MV-4-11 (cell line): ENCODE measurements around the gene NCR3LG1.
A peak's percentile ranks its signal among the peaks of the same experiment; 100 is the strongest.

Experiments
- DNase-seq: peaks from one replicate; lab custom pipeline; 2025; lab: John Stamatoyannopoulos, UW

The NCR3LG1 gene

DNA sequence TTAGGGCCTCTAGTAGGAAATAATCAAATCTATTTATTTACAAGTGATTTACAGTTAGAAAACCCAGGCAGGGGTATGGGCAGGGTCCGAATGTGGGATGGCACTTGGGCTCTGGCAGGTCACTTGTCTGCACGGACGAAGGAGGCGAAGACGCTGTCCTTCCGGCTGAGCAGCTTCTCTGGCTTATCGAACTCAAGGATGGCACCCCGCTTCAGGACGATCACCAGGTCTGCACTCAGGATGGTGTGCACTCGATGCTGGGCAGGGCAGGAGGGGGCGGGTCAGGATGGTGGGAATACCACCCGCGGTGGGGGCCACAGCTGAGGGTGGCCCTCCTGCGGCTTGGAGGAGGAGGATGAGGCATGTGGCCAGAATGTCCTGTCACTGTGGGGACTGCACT lies 41.3 kb downstream of the NCR3LG1 start:
- DNase-seq = no peak

DNA sequence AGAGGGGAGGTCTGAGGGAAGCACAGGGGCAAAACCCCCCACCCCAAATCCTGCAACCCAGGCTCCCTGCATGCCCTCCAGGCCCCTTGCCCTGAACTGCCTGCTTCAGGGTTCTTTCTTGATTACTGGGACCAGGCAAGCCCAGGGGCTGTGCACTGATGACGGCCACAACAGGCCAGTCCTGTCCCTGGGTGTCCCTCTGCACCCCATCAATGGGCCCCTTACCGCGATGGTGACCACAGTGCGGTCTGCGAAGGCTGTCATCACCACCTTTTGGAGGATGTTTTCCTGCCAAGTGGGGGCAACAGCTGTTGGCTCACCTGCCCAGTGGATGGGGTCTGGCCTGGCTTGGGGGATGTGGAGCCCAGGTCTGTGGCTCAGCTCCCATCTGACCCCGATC lies 41.9 kb downstream of the NCR3LG1 start:
- DNase-seq = no peak

DNA sequence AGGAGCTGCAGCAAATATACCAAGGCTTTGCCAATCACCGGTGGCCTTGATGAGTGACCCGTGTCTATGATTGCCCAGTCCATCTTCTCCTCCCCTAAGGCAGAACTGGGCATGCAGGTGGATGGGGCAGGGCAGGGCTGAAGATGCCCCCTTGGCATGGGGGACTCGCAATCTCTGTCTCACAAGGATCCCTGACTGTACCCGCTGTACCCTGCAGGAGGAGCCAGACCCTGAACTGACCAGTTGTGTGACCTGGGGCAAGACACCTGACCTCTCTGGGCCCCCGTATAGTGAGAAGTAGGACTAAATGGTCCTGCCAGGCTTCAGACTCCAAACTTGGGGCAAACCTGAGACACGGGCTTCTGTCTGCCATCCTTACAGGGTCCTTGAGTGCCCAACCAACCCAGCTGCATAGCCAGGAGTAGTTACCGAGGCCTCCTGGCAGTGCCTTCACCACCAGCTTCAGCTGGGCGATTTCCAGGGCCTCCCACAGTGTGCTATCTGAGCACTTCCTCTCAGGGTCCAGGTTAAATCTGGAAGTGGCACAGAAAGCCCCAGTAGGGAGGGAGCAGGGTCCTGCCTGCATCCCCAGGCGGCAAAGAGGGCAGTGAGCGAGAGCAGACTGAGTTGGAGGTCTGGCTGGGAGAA lies 43.3 kb downstream of the NCR3LG1 start:
- DNase-seq = no peak

DNA sequence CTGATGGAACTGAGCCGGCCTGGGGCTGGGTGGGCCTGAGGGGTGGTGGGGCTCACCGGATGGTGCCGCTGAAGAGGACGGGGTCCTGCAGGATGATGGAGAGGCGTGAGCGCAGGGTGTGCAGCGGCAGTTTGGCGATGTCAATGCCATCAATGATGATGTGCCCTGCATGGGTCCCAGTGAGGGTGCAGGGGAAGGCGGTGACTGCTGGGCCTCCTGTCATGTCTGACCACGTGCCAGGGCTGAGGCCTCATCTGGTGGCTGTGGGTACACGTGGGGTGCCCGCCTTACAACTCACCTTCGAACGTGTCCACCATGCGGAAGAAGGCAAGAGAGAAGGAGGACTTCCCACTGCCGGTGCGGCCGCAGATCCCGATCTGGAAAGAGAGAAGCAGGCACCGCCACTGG lies 44.0 kb downstream of the NCR3LG1 start:
- DNase-seq = no peak

DNA sequence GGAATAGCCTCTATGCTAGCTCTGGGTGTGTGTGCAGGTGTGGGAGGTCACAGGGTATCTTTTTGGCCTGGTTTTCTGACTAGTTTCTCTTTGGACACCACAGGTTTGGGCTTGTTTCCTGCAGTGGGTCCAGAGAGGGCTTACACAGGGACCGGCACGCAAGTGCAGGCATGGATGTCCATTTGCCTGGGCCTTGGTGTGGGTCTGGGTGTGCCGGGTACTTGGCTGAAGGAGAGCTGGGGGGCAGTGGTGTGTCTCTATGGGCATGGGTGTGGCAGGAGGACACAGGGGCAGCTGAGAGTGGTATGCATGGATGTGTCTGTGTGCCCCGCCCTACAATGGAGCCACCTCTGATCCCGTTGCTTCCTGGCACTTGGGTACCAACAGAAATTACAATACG lies 44.4 kb downstream of the NCR3LG1 start:
- DNase-seq = no peak

DNA sequence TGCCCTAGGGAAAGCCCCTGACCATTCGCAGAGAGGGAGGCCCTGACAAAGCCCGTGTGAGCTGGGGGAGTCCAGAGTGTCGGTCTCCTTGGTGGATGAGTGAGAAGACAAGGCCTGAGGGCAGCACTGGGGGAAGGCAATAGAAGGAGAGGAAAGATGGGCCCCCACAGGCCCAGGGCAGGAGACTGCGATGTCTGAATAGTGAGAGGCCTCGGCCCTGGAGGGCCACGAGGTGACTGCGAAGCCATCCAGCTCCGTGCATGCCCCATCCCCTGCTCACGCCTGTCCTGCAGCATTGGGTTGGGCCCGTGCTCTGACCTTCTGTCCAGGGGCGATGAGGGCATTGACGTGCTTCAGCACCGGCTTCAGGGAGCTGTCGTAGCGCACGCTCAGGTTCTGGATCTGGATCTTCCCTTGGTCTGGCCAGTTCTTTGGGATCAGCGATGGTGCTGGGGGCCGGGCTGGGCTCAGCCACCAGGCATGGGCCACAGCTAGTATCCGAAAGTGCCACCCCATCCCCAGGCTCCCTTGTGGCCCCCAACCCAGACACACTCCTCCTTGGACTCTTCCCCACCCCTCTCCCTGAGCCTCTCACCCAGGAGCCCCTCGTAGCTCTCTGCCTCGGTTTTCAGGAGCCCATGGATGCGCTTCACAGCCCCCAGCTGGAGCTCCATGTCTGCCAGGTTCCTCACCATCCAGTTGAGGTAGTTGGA lies 45.2 kb downstream of the NCR3LG1 start:
- DNase-seq = no peak

DNA sequence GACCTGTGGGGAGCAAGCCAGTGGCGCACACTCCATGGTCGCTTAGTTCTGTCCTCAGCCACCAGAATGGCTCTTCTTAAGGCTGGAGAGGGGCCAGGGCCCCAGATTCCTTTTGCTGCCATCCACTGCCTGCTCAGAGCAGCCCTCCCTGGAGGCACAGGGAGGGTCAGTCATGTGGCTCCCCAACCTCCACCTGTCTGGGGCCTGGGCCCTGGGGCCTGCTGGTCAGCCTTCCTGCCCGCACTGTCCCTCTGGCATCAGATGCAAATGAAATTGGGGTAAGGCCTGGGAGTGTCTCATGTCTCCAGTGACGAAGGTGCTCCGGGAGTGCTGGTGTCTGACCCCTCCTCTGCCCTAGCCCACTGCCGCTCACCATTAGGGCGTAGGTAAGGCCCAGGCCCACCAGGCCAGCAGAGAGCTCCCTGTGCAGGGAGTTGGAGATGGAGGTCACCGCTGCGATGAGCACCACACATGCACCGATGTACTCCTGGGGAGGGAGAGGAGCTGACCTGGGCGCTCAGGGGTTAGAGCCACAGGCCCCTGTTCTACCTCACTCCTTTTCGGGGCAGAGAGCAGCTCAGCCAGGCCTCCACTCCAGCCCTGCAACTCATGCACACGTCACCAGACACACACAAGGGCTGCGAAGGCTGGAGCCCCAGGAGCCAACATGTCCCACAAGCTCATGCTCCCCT lies 45.9 kb downstream of the NCR3LG1 start:
- DNase-seq = no peak

DNA sequence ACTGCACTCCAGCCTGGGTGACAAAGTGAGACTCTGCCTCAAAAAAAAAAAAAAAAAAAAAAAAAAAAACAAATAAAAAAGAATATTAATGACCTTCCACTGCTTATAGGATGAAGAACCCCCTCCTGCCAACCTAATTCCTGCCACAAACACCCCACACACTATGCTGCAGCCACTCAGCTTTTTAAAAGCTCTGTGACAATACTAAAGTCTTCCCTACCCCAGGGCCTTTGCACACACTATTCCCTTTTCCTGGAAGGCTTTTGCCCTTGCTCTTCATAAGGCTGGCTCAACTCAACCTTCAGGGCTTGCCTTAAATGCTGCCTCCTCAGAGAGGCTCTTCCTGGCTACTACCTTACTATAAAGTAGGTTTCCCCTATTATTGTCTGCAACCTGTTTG lies 47.6 kb downstream of the NCR3LG1 start:
- DNase-seq = no peak

DNA sequence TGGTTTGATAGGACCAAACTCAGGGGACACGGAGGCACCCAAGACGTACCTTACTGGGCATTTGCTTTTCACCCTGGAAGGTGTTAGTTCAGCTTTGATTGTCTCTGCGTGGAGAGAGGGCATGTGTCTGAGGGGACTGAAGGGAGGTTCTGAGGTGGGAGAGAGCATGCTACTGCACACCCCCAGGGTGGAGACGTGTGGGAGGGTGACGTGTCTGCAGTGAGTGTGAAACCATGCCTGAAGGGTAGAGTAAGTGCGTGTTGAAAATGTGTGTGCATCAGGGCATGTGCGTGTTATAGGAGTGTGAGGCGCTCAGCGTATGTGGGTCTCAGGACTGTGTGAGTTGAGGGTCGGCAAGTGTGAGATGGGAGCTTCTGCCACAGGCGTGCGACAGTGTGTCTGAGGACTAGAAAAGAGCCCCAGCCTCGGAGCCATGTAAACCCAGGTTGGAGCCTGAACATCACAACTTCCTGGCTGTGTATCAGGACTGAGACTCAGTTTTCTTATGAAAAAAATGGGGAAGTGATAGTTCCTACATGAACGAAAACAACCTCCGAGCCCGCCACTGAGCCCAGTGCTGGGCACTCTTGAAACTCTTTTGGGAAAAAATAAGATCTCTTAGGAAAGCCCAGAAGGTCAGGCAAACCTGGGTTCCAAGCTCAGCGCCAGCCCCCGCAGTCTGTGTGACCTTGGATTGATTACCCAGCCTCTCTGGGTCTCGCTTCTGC lies 48.6 kb downstream of the NCR3LG1 start:
- DNase-seq = peak; percentile 40

DNA sequence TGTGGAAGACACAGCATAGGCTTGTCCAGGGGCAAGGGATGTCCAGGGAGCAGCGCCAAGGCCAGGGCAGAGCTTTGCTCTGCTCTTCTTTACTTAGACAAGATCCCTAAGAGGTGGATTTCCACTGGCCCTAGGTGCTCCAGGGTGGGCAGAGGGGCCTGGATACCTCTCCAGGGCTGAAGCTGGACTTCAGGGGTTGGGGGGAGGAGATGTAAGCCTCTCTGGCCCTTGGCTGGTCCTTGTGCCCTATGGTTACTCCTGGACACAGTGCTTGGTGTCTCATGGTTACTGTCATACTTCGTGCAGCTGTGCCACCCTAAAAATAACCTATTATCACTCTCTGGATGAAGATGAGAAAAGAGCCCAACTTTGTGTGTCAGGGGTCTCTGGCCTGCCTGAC lies 49.7 kb downstream of the NCR3LG1 start:
- DNase-seq = no peak

DNA sequence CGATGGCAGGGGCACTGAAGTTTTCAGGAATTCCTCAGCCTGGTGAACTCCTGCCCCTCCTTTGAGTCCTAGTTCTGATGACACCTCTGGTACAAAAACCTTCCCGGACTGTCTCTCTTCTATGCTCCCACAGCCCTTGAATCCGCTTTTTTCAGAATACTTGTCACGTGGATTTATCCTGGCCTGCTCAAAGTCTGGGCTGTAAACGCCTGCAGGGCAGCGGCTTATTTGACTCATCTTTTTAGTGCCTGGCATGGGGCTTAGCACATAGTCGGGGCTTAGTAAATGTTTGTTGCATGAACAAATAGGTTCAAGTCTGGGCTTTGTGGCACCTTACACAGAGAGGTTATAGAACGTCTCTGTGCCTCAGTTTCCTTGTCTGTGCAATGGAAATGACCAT lies 50.2 kb downstream of the NCR3LG1 start:
- no peak for DNase-seq

DNA sequence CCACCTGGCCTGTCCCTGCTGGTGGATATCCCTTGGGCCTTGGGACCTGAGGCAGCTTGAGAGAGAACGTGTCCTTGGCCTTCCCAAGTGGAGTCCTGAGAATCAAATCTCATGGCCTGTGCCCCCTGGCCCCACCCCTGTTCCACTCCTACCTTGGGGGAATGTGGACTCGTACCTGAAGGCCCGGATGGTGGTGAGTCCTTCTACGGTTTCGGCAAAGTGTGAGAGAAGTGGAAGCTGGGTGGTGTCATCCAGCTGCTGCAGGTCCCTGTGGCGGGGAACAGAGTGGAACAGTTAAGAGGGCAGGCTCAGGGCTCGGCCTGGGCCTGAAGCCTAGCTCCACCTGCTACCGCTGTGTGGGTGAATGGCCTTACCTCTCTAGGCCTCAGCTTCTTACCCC lies 50.9 kb downstream of the NCR3LG1 start:
- DNase-seq = no peak

DNA sequence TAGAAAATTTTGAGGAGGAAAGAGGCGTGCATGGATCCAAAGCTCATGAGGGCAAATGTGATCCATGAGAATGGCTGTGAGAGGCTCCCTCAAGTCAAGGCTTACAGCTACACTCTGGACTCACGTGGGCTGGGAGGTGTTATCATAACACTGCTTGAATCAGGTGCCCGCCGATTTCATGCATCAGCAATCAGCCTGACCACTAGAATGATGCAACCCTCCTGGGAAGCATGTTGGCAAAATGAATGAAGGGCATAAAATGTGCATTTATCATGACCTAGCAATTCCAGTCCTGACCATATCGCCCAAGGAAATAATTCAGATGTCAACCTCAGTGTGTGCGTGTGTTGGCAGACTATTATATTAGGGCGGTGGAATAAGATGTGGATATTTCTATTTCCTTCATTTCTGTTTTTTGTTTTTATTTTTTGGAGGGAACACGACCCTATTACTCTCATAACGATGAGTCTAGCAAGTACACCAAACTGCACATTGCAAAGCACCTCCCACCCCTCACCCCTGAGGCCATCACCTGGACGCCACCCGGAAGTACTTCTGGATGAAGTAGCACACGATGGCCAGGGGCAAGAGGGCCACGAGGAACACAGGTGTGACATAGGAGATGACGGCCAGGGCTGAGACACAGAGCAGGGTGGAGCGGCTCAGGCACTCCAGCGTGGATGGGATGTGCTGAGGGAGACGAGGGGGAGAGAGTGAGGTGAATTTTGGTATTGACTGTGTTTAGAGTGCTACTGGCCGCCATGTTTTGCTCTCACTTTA lies 52.6 kb downstream of the NCR3LG1 start:
- DNase-seq = no peak

DNA sequence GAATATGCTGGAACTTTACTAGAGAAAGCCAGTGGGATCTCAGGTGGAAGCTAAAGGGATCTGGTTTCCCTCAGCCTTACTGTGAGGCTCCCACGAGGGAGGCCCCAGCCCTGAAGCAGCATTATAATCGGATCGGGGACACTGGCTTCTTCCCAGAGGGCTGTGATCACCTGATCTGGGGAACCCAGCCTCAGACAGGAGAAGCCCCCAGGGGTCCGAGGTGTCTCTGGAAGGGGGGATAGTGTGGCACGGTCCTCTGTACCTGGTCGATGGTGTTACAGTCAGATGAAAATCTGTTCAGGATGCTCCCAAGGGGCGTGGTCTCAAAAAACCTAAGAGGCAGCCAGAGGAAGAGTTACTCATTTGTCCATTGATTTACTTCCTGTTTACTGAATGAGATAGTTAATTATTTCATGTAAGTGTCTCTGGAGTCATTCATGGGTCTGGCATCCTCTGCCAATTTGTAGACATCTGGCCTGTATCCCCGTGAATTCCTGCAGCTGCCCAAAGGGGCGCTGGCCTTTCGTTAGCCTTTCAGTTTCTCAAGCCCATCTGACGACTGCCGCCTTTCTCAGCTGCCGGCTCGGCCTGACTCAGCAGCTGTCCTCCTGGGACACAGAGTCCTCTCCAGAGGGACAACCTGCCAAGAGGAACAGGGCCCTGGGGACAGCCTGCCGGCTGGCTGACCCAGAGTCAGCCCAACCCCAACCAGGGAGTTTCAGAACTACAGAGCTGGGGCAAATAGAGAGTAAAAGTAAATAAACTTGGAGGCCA lies 53.8 kb downstream of the NCR3LG1 start:
- peak; percentile 19 for DNase-seq

DNA sequence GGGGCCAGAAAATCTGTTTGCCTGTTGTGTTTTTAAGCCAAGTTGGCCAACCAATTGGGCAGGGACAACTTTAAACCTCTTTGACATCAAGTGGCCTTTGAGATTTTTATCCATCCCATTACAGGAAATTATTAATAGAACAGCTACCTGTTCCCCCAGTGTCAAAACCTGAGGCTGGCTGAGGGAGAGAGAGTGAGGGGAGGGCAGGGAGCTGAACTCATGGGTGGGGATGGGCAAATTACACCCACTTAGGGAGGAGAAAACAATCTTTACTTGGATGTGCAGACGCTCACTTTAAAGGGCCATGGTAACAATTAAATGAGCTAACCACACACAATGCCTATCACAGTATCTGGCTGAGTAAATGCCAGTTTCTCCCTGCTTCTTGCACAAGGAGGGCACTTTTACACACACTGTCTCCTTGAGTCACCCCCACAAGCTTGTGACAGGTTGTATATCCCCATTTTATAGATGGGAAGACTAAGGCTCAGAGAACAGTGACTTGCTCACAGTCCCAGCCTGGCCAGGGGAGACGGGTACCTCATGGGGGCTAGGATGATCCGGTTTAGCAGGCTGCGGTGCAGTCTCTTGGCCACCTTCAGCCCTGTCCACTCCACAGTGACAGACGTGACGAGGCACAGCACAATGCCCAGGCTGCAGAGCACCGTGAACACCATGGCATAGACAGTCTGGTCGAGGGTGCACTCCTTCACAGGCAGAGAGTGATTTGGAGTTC lies 54.6 kb downstream of the NCR3LG1 start:
- DNase-seq = no peak

DNA sequence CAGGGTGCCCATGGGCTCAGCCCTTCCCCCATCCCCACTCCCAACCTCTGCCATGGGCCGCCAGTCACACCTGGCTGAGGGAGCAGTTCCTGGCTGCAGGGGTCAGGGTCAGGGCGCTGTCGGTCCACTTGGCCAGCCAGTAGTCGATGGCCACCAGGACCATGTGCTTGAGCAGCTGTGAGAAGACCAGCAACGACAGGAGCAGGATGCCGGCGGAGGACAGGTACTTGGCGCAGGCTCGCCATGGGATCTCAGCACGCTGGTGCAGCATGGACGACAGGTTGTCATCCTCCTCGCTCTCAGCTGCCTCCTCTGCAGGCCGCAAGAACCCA lies 55.2 kb downstream of the NCR3LG1 start:
- DNase-seq = no peak

DNA sequence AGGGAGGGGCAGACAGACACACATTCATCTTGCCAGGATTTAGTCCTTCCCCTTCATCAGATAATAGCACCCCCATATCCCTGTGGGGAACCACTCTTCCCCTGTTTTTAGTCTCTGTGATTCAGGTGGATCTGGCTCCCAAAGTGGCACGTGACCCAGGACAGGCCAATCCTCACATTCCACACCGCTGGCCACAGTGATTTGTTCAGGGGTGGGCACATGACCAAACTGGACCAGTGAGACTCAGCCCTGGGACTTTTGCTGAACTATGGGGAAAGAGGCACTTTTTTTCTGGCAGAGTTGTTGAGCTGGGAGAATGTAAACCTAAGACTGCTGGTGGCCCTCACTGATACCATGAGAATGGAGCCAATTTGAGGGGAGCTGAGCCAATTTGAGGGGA lies 56.0 kb downstream of the NCR3LG1 start:
- no peak for DNase-seq

DNA sequence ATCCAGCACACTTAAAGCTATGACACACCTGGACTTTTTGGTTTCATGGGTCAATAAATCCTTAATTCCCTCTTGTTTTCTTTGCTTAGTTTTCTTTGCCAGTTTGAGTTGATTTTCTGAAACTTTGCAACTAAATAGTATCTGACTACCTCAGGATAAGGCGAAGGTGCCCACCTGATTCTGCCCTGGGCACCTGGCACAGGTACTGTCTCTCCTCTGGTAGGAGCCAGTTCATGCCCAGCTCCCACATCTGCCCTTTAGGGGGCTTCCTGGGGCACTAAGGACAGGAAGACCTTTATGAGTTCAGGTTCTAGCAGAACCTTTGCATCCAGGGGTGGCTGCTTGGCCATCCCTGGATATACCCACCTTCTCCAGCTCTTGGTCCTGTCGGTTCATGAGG lies 56.4 kb downstream of the NCR3LG1 start:
- no peak for DNase-seq

DNA sequence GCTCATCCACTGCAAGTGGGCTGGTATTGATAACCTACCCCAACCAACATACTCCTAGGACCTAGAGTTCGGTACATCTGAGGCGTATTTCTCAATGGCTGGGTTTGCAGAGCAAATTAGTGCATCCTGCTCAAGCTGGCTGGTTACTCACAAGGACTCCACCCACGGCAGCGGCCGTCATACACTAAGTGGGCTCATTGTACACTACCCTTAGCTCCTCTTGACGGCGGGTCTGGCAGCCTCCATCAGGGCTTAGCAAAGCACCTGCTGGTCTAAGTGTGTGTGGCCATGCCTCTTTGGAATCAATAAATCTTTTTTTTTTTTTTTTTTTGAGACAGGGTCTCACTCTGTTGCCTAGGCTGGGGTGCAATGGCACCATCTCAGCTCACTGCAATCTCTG lies 57.0 kb downstream of the NCR3LG1 start:
- DNase-seq = no peak

DNA sequence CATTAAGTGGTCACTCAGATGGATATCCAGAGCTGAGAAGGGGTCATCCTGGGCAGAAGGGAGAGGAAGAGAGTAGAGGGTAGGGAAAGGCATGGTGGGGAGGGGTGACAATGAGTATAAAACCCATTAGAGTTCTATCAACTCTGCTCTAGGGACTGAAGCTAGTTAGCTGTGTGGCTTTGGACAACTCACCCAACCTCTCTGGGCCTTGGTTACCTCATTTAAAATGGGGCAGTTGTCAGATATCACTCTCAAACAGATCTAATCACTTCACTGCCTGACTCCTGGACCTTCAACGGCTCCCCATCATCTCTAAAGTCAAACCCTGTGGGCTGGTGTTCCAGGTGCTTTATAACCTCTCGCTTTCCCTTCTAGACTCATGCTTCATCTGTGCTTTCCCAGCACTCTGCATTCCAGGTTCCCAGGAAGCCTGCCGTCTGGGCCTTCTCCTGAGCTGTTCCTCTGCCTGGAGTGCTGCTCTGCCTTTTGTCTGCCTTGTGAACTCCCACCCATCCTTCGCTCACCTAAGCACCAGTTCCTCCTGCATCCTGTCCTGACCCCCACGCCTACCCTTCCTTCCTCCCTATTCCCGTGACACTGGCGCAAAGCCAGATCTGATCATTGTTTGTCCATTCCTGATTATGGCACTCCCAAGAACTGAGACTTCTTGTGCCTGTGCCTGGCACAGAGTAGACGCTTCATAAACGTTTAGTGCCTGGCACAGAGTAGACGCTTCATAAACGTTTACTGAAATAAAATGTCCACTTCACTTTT lies 59.2 kb downstream of the NCR3LG1 start:
- DNase-seq = no peak
